H1 (cell line): ENCODE measurements around the gene TIGD2. TPM values are rescaled to one million over a fixed set of nuclear protein-coding genes. Genes with fewer than 3 reads are reported as not detected.

Experiments
- CTCF ChIA-PET: fragments of 300-600 bp; sonication (Branson Sonifier 250); formaldehyde crosslinking; loops from one replicate; lab custom pipeline; 2021; ENCODE audit not compliant: partially characterized antibody; lab: Charles Lee
- POLR2A ChIA-PET: fragments of 300-600 bp; sonication (Branson Sonifier 250); formaldehyde crosslinking; loops from one replicate; lab custom pipeline; 2021; ENCODE audit warnings: inconsistent platforms; ENCODE audit not compliant: partially characterized antibody; lab: Charles Lee
- DNase-seq, 2 experiments: peaks; one replicate each; pipeline versions ENCODE4 v3.0.0 to v3.0.0-alpha.2; 2010 to 2022; ENCODE audit warnings: low spot score in 2 of 2, low read depth in 1 of 2, mixed read lengths in 1 of 2
- FAIRE-seq: peaks from 2 replicates; lab custom pipeline; 2011; peaks lifted over from hg19 to GRCh38; lab: Jason Lieb, UNC
- H2AFZ ChIP-seq: 2 replicates; pipeline ENCODE4 v1.8.1; 2012; ENCODE audit warnings: low read length, inconsistent platforms
- H2AK5ac ChIP-seq: 2 replicates; pipeline ENCODE4 v1.6.1; 2013; ENCODE audit warnings: low read depth, low read length
- H2BK120ac ChIP-seq: replicated peaks from 2 replicates; pipeline ENCODE3; 2013; ENCODE audit warnings: low read depth, low read length, inconsistent platforms
- H2BK12ac ChIP-seq: 2 replicates; pipeline ENCODE4 v1.6.1; 2013; ENCODE audit warnings: low read depth, low read length
- H2BK15ac ChIP-seq: 2 replicates; pipeline ENCODE4 v1.6.1; 2013; ENCODE audit warnings: low read length
- H2BK20ac ChIP-seq: 2 replicates; pipeline ENCODE4 v1.6.1; 2013; ENCODE audit warnings: low read length
- H2BK5ac ChIP-seq: 2 replicates; pipeline ENCODE4 v1.6.1; 2013; ENCODE audit warnings: low read depth, low read length
- H3K14ac ChIP-seq: 2 replicates; pipeline ENCODE4 v1.6.1; 2013; ENCODE audit warnings: inconsistent platforms; ENCODE audit not compliant: insufficient read length
- H3K18ac ChIP-seq: 2 replicates; pipeline ENCODE4 v1.6.1; 2013; ENCODE audit warnings: low read length; ENCODE audit errors: extremely low read depth
- H3K23ac ChIP-seq: 2 replicates; pipeline ENCODE4 v1.6.1; 2013; ENCODE audit warnings: inconsistent platforms; ENCODE audit not compliant: insufficient read length
- H3K23me2 ChIP-seq: 2 replicates; pipeline ENCODE4 v1.6.1; 2013; ENCODE audit warnings: low read depth, low read length
- H3K27ac ChIP-seq: 2 replicates; pipeline ENCODE4 v1.6.1; 2011; ENCODE audit warnings: low read depth, low read length, inconsistent platforms
- H3K27me3 ChIP-seq, 4 experiments: replicated peaks in 1 of 4; 1 replicate in 1 of 4; 2 replicates in 3 of 4; pipeline versions ENCODE4 v1.6.1 to v1.8.1; 2011 to 2013; ENCODE audit warnings: low read length in 3 of 4, mild to moderate bottlenecking in 3 of 4, inconsistent platforms in 2 of 4, mixed read lengths in 2 of 4, moderate library complexity in 1 of 4; ENCODE audit not compliant: control insufficient read depth in 3 of 4, insufficient read depth in 3 of 4; ENCODE audit errors: extremely low read depth in 1 of 4
- H3K36me3 ChIP-seq, 4 experiments: 2 replicates each; pipeline versions ENCODE4 v1.6.1 to v1.8.1; 2011 to 2013; ENCODE audit warnings: mild to moderate bottlenecking in 4 of 4, low read length in 3 of 4, moderate library complexity in 2 of 4, control low read depth in 1 of 4, inconsistent platforms in 1 of 4; ENCODE audit not compliant: insufficient read depth in 4 of 4, control insufficient read depth in 2 of 4
- H3K4ac ChIP-seq: replicated peaks from 2 replicates; pipeline ENCODE3; 2013; ENCODE audit warnings: low read length, low read depth, mixed read lengths, inconsistent platforms; ENCODE audit not compliant: insufficient read length
- H3K4me1 ChIP-seq, 4 experiments: replicated peaks in 1 of 4; 1 replicate in 1 of 4; 2 replicates in 3 of 4; pipeline versions ENCODE4 v1.6.1 to v1.8.1; 2011 to 2013; ENCODE audit warnings: low read length in 3 of 4, inconsistent platforms in 2 of 4, mixed read lengths in 1 of 4; ENCODE audit not compliant: insufficient read depth in 4 of 4, control insufficient read depth in 3 of 4
- H3K4me2 ChIP-seq, 2 experiments: 2 replicates each; pipeline versions ENCODE4 v1.6.1 to v1.8.1; 2011 to 2013; ENCODE audit warnings: low read depth in 2 of 2, low read length in 2 of 2, control low read depth in 1 of 2, inconsistent platforms in 1 of 2, mild to moderate bottlenecking in 1 of 2; ENCODE audit not compliant: insufficient read depth in 1 of 2
- H3K4me3 ChIP-seq, 4 experiments: fragments of 200-600, 300-600 bp in 1 of 4; sonication (generic), shearing (Covaris generic), sonication (Bioruptor Twin) in 1 of 4; 2 replicates each; pipeline versions ENCODE4 v1.5.1 to v1.8.1; 2011 to 2016; ENCODE audit warnings: low read length in 4 of 4, low read depth in 3 of 4, control low read depth in 2 of 4, inconsistent platforms in 2 of 4, mild to moderate bottlenecking in 2 of 4, mixed read lengths in 1 of 4, moderate library complexity in 1 of 4; ENCODE audit not compliant: insufficient read depth in 2 of 4; ENCODE audit errors: extremely low read depth in 1 of 4
- H3K56ac ChIP-seq: replicated peaks from 2 replicates; pipeline ENCODE3; 2013; ENCODE audit warnings: low read depth, mild to moderate bottlenecking, mixed read lengths, low read length, inconsistent platforms; ENCODE audit not compliant: insufficient read length
- H3K79me1 ChIP-seq: 2 replicates; pipeline ENCODE4 v1.6.1; 2013; ENCODE audit warnings: low read depth, low read length, control low read depth
- H3K79me2 ChIP-seq, 2 experiments: 2 replicates each; pipeline versions ENCODE4 v1.6.1 to v1.8.1; 2012 to 2013; ENCODE audit warnings: low read length in 2 of 2, mild to moderate bottlenecking in 2 of 2, inconsistent platforms in 1 of 2; ENCODE audit not compliant: insufficient read depth in 2 of 2, control insufficient read depth in 1 of 2
- H3K9ac ChIP-seq, 4 experiments: replicated peaks in 1 of 4; 1 replicate in 1 of 4; 2 replicates in 3 of 4; pipeline versions ENCODE4 v1.6.1 to v1.8.1; 2011 to 2013; ENCODE audit warnings: low read depth in 3 of 4, low read length in 3 of 4, control low read depth in 2 of 4, mild to moderate bottlenecking in 2 of 4, moderate library complexity in 2 of 4, inconsistent platforms in 1 of 4; ENCODE audit errors: extremely low read depth in 1 of 4
- H3K9me3 ChIP-seq, 2 experiments: 2 replicates each; pipeline versions ENCODE4 v1.6.1 to v1.8.1; 2012 to 2013; ENCODE audit warnings: mild to moderate bottlenecking in 2 of 2, moderate library complexity in 2 of 2, control low read depth in 1 of 2, inconsistent platforms in 1 of 2, low read depth in 1 of 2, low read length in 1 of 2, mixed read lengths in 1 of 2; ENCODE audit not compliant: insufficient read depth in 2 of 2
- H4K20me1 ChIP-seq, 2 experiments: replicated peaks in 1 of 2; 2 replicates each; pipeline versions ENCODE3 to v1.8.1; 2011 to 2013; ENCODE audit warnings: inconsistent platforms in 2 of 2, low read length in 2 of 2, mild to moderate bottlenecking in 1 of 2; ENCODE audit not compliant: insufficient read depth in 2 of 2, control insufficient read depth in 1 of 2
- H4K5ac ChIP-seq: 2 replicates; pipeline ENCODE4 v1.6.1; 2013; ENCODE audit warnings: low read length, low read depth, mixed read lengths, inconsistent platforms; ENCODE audit not compliant: insufficient read length
- H4K8ac ChIP-seq: 2 replicates; pipeline ENCODE4 v1.8.0; 2013; ENCODE audit warnings: mild to moderate bottlenecking, moderate library complexity, low read length, inconsistent platforms; ENCODE audit not compliant: insufficient read depth; ENCODE audit errors: extremely low read depth
- H4K91ac ChIP-seq: replicated peaks from 2 replicates; pipeline ENCODE3; 2013; ENCODE audit warnings: low read length, mixed read lengths, inconsistent platforms; ENCODE audit not compliant: insufficient read length
- CHD2 ChIP-seq: IDR thresholded peaks from 2 replicates; pipeline ENCODE4 v1.6.1; 2012; ENCODE audit warnings: low read length, improper control_type of control experiment
- E2F6 ChIP-seq: IDR thresholded peaks from 2 replicates; pipeline ENCODE4 v1.6.1; 2012; ENCODE audit warnings: inconsistent platforms
- FOSL1 ChIP-seq: IDR thresholded peaks from 2 replicates; pipeline ENCODE4 v1.6.1; 2011; ENCODE audit warnings: mild to moderate bottlenecking, low read depth, low read length, moderate library complexity; ENCODE audit not compliant: insufficient read depth
- GABPA ChIP-seq: IDR thresholded peaks from 2 replicates; pipeline ENCODE4 v1.6.1; 2011; ENCODE audit warnings: mild to moderate bottlenecking, low read length, moderate library complexity, borderline replicate concordance; ENCODE audit not compliant: insufficient read depth
- HDAC2 ChIP-seq, 2 experiments: fragments of 300-600 bp in 1 of 2; sonication (generic) in 1 of 2; IDR thresholded peaks; 2 replicates each; pipeline ENCODE4 v1.6.1; 2011 to 2012; ENCODE audit warnings: low read depth in 2 of 2, low read length in 2 of 2, mild to moderate bottlenecking in 2 of 2, moderate library complexity in 2 of 2, borderline replicate concordance in 1 of 2, inconsistent platforms in 1 of 2
- JUND ChIP-seq: IDR thresholded peaks from 2 replicates; pipeline ENCODE4 v1.6.1; 2011; ENCODE audit warnings: mild to moderate bottlenecking, improper control_type of control experiment, low read length
- POLR2AphosphoS5 ChIP-seq: IDR thresholded peaks from 2 replicates; pipeline ENCODE4 v1.6.1; 2011; ENCODE audit warnings: low read depth, low read length
- POU5F1 ChIP-seq: IDR thresholded peaks from 2 replicates; pipeline ENCODE4 v1.6.1; 2011; ENCODE audit warnings: low read depth, mild to moderate bottlenecking, low read length, moderate library complexity
- RAD21 ChIP-seq, 2 experiments: IDR thresholded peaks in 1 of 2; conservative IDR thresholded peaks in 1 of 2; 2 replicates each; pipeline ENCODE4 v1.6.1; 2011; ENCODE audit warnings: low read depth in 2 of 2, low read length in 2 of 2, improper control_type of control experiment in 1 of 2, inconsistent platforms in 1 of 2, mild to moderate bottlenecking in 1 of 2, moderate library complexity in 1 of 2
- RXRA ChIP-seq: IDR thresholded peaks from 2 replicates; pipeline ENCODE4 v1.6.1; 2011; ENCODE audit warnings: low read depth, mild to moderate bottlenecking, low read length, moderate library complexity; ENCODE audit not compliant: insufficient read depth
- TBP ChIP-seq: IDR thresholded peaks from 2 replicates; pipeline ENCODE4 v1.6.1; 2011; ENCODE audit warnings: low read depth, low read length, improper control_type of control experiment
- TCF12 ChIP-seq: IDR thresholded peaks from 2 replicates; pipeline ENCODE4 v1.6.1; 2011; ENCODE audit warnings: low read depth, mild to moderate bottlenecking, low read length
- USF2 ChIP-seq: IDR thresholded peaks from 2 replicates; pipeline ENCODE4 v1.6.1; 2011; ENCODE audit warnings: low read length, improper control_type of control experiment
- WGBS, 2 experiments: shearing (Covaris generic) in 1 of 2; methylation state at CpG; one replicate each; pipeline versions ENCODE4 v1.1.6 to v1.1.7; 2013 to 2015; ENCODE audit warnings: low lambda C conversion rate in 2 of 2, mixed read lengths in 2 of 2, inconsistent platforms in 1 of 2, low coverage in 1 of 2, missing lambda C conversion rate in 1 of 2; ENCODE audit not compliant: insufficient replicate concordance in 2 of 2, insufficient coverage in 1 of 2, insufficient read length in 1 of 2; ENCODE audit errors: extremely low coverage in 1 of 2, missing lambda C conversion rate in 1 of 2; 5-methylcytosine and 5-hydroxymethylcytosine counted together
- polyA plus RNA-seq, 7 experiments: library from polyadenylated mRNA; depleted of rRNA in 3 of 7; stranded (reverse) in 5 of 7; unstranded in 2 of 7; fragments of >200 nt in 5 of 7; fragments of 200-250 nt in 2 of 7; gene quantifications; 1 replicate in 5 of 7; 2 replicates in 1 of 7; 4 replicates in 1 of 7; pipeline versions ENCODE4 v1.2.1 to v1.2.3, GENCODE V29; 2011 to 2013; ENCODE audit warnings: missing spikeins in 2 of 7, mixed read lengths in 2 of 7
- total RNA-seq: library from RNA; stranded (reverse); fragmentation: NEBNext Ultra II Directional; extraction: Animal tissue kit (Norgen Biotek cat#: 25700); gene quantifications from 2 replicates; pipeline ENCODE4 v1.2.1, GENCODE V29; 2021

The TIGD2 gene
- total and polyA plus RNA-seq, 2 of the 8 experiments (the other 6 are each of a cell fraction or from before 2014, with no cell fraction given) = 2.4 to 5.7 TPM

DNA sequence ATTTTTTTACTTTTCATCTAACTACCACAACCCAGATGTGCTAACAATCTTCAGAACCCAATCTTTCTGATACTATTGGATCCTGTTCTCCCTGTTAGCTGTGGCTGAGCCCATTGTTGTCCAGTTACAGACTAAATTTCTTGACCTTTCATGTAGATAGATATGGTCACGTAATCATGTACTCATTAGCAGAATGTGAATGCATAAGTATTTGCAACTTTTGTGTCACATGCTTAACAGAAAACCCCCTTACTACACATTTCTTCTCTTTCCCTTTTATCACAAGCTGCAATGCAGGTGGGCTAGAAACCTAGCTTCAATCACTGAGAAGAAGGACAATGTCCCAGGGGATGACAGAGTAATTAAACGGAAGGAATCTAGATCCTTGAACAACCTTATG lies 41.3 kb upstream of the TIGD2 start:
- no peaks in the 10 kb centered on the region for H3K79me2 ChIP-seq
- H3K4ac ChIP-seq = no peak overlapping the region
- no peak overlapping the region for H3K27ac ChIP-seq
- H3K9me3 ChIP-seq = no peaks in the 10 kb centered on the region
- ChIA-PET CTCF (no interaction called here), POLR2A (interaction anchor here (1.2 kb wide), 1 partner anchor 13 kb away, joined by 3 read pairs; the partner anchor contains the start of gene FAM13A)
- H3K27me3 ChIP-seq = no peaks in the 10 kb centered on the region
- H3K4me1 ChIP-seq = no peaks in the 10 kb centered on the region
- no peak overlapping the region for H3K4me2 ChIP-seq
- no peak overlapping the region for H4K8ac ChIP-seq
- no peak overlapping the region for H4K91ac ChIP-seq
- H3K4me3 ChIP-seq = no peak overlapping the region
- H3K56ac ChIP-seq = no peak overlapping the region
- no peaks in the 10 kb centered on the region for H3K79me1 ChIP-seq
- no peak overlapping the region for H3K23ac ChIP-seq
- no peaks in the 10 kb centered on the region for H4K20me1 ChIP-seq
- H2BK5ac ChIP-seq = no peak overlapping the region
- H3K14ac ChIP-seq = no peak overlapping the region
- H2AK5ac ChIP-seq = no peak overlapping the region
- H2BK20ac ChIP-seq = no peak overlapping the region
- no peak overlapping the region for H2BK120ac ChIP-seq
- no peaks in the 10 kb centered on the region for H3K23me2 ChIP-seq
- no peak overlapping the region for H2BK12ac ChIP-seq
- H4K5ac ChIP-seq = no peak overlapping the region
- no peak overlapping the region for H3K9ac ChIP-seq
- no peaks in the 10 kb centered on the region for H3K36me3 ChIP-seq
- H2AFZ ChIP-seq = no peak overlapping the region
- H3K18ac ChIP-seq = no peak overlapping the region
- FAIRE-seq = no peak
- no peak overlapping the region for H2BK15ac ChIP-seq
- DNase-seq = no peak
- 81% methylated on average over 2 of the region's 2 CpGs; no CpG with 5 or more reads in 1 of the 2 experiments for WGBS, 2 experiments
- TF ChIP-seq HDAC2 (IDR thresholded peaks at IDR 0.05; ENCODE audit: borderline replicate concordance in 1 of 2, low read depth in 2 of 2, low read length in 2 of 2) (no peak), RXRA (no peak), POLR2AphosphoS5 (no peak), CHD2 (no peak), TBP (no peak), TCF12 (no peak), FOSL1 (no peak), E2F6 (no peak), GABPA (no peak), JUND (no peak), POU5F1 (no peak), USF2 (no peak), RAD21 (IDR thresholded peaks at IDR 0.05 in 1 of 2, conservative IDR thresholded peaks at IDR 0.05 in 1 of 2; ENCODE audit: low read depth in 2 of 2, low read length in 2 of 2) (no peak)
